Activated T-helper 2 cell treated with anti-CD3 and anti-CD28 coated beads, Interferon-gamma antibody, Interleukin-2, Interleukin-4, amounts not matched to agents 10 μg/mL and 5 μg/mL and 100 μg/mL, durations not matched to agents 14 hours and 24 hours and 36 hours (primary cell): ENCODE measurements around the gene SNCB. TPM values are rescaled to one million over a fixed set of nuclear protein-coding genes. Genes with fewer than 3 reads are reported as not detected.

Experiments
- DNase-seq: peaks from one replicate; pipeline ENCODE4 v3.0.0; 2021; ENCODE audit warnings: low spot score
- H3K27ac Mint-ChIP-seq: one replicate; pipeline ENCODE4 v1.8.0; 2021; ENCODE audit warnings: mixed read lengths
- H3K27me3 Mint-ChIP-seq: one replicate; pipeline ENCODE4 v1.8.0; 2021; ENCODE audit warnings: low read depth, mixed read lengths
- H3K36me3 Mint-ChIP-seq: one replicate; pipeline ENCODE4 v1.8.0; 2021; ENCODE audit warnings: low read depth, mixed read lengths
- H3K4me1 Mint-ChIP-seq: one replicate; pipeline ENCODE4 v1.8.0; 2021; ENCODE audit warnings: low read depth, mixed read lengths
- H3K4me3 Mint-ChIP-seq: one replicate; pipeline ENCODE4 v1.8.0; 2021; ENCODE audit warnings: low read depth, mild to moderate bottlenecking, moderate library complexity, mixed read lengths
- H3K9me3 Mint-ChIP-seq: one replicate; pipeline ENCODE4 v1.8.0; 2021; ENCODE audit warnings: mixed read lengths
- intact Hi-C: fragments of 100-400 bp; cut with micrococcal nuclease; formaldehyde crosslinking; loops from one replicate; pipeline ENCODE4 v1.15.1; 2023
- total RNA-seq: library from RNA; stranded (reverse); gene quantifications from 2 replicates; pipeline ENCODE4 v1.2.3, GENCODE V29; 2022

Gene SNCB
- total RNA-seq, 1 donor from 2014 or later, result not detected

DNA sequence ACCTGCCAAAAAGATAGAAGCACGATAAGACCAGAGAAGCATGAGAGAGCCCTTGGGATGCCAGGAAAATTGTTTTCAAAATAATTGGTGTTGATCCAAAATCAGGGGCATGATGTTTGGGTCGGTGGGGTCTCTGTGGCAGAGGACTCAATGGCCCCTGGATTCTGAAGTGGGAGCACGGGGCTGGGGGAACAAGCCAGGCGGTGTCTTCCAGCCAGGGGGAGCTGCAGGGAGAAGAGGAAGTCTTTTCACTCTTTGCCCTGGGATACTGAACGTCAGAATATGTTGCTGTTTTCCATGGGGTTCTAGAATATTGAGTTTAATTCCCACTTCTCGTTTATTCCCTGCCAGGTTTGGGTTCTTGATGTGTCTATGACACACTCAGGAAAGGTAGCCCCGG is 37.3 kb upstream of the SNCB start:
- no peak for DNase-seq
- Mint-ChIP-seq H3K27me3 (peaks cover 23% of the 10 kb centered on the region), H3K4me3 (no peak overlapping the region), H3K27ac (no peak overlapping the region), H3K4me1 (no peaks in the 10 kb centered on the region), H3K36me3 (no peaks in the 10 kb centered on the region), H3K9me3 (no peaks in the 10 kb centered on the region)
- intact Hi-C loops, result no loop called here

DNA sequence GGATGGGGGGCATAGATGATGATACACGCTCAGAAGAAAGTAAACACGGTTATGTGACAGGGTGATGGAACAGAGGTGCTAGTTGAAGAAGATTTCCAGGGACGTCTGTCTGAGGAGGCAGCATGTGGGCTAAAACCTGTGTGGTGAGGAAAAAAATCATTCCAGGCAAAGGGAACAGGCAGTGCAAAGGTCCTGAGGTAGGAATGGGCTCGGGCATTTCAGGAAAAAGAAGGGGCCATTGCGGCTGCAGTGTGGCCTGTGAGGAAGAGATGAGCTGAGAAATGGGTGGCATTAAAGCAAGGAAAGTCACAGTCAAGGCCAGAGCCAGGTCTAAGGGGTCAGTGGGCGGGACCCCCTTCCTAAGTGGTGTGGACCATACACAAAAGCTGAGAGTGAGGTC is 35.2 kb upstream of the SNCB start:
- peaks cover 21% of the 10 kb centered on the region for H3K27me3 Mint-ChIP-seq
- intact Hi-C loops, result no loop called here
- DNase-seq, result no peak
- no peaks in the 10 kb centered on the region for H3K9me3 Mint-ChIP-seq
- no peak overlapping the region for H3K27ac Mint-ChIP-seq
- H3K4me1 Mint-ChIP-seq, result peaks cover 3% of the 10 kb centered on the region
- H3K36me3 Mint-ChIP-seq, result no peaks in the 10 kb centered on the region
- H3K4me3 Mint-ChIP-seq, result no peak overlapping the region

DNA sequence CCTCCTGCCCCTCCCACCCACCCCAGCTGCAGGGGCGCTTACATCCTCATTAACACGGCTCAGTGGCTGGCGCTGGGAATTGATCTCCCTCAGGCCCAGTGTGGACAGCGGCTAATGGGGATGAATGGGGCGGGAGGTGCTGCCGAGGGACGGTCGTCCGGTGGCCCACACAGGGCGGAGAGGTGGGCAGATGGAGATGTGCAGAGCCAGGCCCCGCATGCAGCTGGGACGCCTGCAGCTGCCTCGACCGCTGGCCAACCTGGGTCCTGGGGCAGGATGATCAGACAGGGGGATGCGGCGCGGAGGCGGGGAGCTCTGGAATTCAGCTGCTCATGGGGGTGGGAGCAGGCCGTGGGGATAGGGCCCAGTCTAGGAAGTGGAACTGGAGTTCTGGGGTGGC is 34.6 kb upstream of the SNCB start:
- DNase-seq, result no peak
- no peaks in the 10 kb centered on the region for H3K9me3 Mint-ChIP-seq
- peaks cover 21% of the 10 kb centered on the region for H3K27me3 Mint-ChIP-seq
- intact Hi-C loops, result loop anchor here (5.0 kb wide), 1 partner anchor 447 kb away; no protein-coding TSS in a partner anchor
- H3K4me3 Mint-ChIP-seq, result no peak overlapping the region
- H3K4me1 Mint-ChIP-seq, result peaks cover 4% of the 10 kb centered on the region
- no peaks in the 10 kb centered on the region for H3K36me3 Mint-ChIP-seq
- no peak overlapping the region for H3K27ac Mint-ChIP-seq

DNA sequence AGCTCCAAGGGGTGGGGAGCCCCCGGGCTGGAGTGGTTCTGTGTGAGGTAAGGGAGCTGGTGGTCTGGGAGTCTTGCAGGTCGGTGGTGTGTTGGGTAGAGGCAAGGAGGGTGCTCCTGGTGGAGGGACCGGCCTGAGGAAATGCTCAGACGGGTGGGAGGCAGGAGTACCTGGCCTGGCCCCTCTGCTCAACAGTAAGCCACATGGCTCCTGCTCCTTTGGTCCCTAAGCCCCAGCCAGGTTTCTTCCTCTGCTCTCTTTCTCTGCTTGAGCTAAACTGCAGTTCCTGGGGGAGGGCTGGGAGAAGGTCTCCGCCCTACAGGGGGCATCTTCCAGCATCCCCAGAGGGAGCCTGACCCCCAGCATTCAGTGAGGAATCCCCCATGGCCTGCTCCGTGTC is 34.1 kb upstream of the SNCB start:
- intact Hi-C loops, result loop anchor here (5.0 kb wide), 1 partner anchor 448 kb away; no protein-coding TSS in a partner anchor

GRCh38 chr5:176663566-176663965 is 33.2 kb upstream of the SNCB start:
- DNase-seq, result no peak
- H3K4me1 Mint-ChIP-seq, result peaks cover 11% of the 10 kb centered on the region
- no peak overlapping the region for H3K27ac Mint-ChIP-seq
- H3K9me3 Mint-ChIP-seq, result no peaks in the 10 kb centered on the region
- intact Hi-C loops, result loop anchor here (5.0 kb wide), 1 partner anchor 449 kb away; no protein-coding TSS in a partner anchor
- no peaks in the 10 kb centered on the region for H3K36me3 Mint-ChIP-seq
- H3K4me3 Mint-ChIP-seq, result no peak overlapping the region
- peaks cover 19% of the 10 kb centered on the region for H3K27me3 Mint-ChIP-seq

More for the DNA sequence above, 34.1 kb upstream of the SNCB start:
- no peaks in the 10 kb centered on the region for H3K36me3 Mint-ChIP-seq
- H3K4me1 Mint-ChIP-seq, result peaks cover 4% of the 10 kb centered on the region
- DNase-seq, result no peak
- H3K9me3 Mint-ChIP-seq, result no peaks in the 10 kb centered on the region
- H3K4me3 Mint-ChIP-seq, result no peak overlapping the region
- peaks cover 21% of the 10 kb centered on the region for H3K27me3 Mint-ChIP-seq
- H3K27ac Mint-ChIP-seq, result no peak overlapping the region

DNA sequence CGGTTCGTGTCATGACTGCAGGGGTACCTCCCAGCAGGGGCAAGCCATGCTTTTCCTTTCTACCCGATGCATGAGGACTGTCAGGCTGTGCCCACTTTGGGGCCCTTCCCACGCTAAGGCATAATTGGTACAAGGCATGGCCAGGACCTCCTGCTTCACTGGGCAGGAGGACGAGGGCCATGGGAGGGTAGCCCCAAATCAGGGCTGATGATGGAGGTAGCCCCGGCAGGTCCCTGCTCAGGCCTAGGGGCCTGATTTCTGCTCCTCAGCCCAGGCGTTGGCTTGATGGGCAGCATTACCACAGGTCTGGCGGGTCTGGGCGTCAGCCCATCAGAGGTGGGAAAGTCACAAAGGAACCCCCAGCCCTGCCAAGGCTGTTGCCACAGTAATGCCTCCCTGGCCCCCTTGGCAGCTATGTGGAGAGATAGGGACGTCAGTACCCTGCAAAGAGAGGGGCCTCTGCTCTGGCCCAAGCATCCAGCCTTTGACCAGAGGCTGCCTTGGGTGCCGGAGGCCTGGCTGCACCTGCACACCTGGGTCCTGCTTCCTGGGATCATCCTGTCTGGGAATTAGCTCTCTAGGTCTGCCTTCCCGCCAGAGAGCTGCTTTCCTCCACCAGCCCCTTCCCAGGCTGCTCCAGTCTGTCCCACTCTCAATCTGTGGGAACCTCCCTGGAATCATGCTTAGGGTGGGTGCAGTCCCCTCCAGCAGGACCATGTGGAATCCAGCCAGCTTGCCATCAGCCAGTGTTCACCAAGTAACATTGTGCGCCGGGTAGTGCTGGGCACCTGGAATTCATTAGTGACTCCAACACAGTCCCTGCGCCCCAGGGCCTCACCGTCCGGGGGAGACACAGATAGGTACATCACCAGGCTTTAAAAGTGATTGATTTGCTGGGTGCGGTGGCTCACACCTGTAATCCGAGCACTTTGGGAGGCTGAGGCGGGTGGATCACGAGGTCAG is 32.3 kb upstream of the SNCB start:
- Mint-ChIP-seq H3K9me3 (no peaks in the 10 kb centered on the region), H3K27me3 (peaks cover 15% of the 10 kb centered on the region), H3K4me1 (peaks cover 19% of the 10 kb centered on the region), H3K36me3 (peaks cover 4% of the 10 kb centered on the region), H3K27ac (no peak overlapping the region), H3K4me3 (no peak overlapping the region)
- intact Hi-C loops, result loop anchor here (5.0 kb wide), 1 partner anchor 450 kb away; no protein-coding TSS in a partner anchor
- no peak for DNase-seq

GRCh38 chr5:176661676-176662075 is 31.3 kb upstream of the SNCB start:
- Mint-ChIP-seq H3K4me3 (no peak overlapping the region), H3K4me1 (peaks cover 19% of the 10 kb centered on the region), H3K36me3 (peaks cover 5% of the 10 kb centered on the region), H3K27ac (no peak overlapping the region), H3K9me3 (no peaks in the 10 kb centered on the region), H3K27me3 (peaks cover 15% of the 10 kb centered on the region)
- DNase-seq, result no peak
- intact Hi-C loops, result loop anchor here (2.0 to 5.0 kb wide), 2 partner anchors 297 to 451 kb away; no protein-coding TSS in a partner anchor

DNA sequence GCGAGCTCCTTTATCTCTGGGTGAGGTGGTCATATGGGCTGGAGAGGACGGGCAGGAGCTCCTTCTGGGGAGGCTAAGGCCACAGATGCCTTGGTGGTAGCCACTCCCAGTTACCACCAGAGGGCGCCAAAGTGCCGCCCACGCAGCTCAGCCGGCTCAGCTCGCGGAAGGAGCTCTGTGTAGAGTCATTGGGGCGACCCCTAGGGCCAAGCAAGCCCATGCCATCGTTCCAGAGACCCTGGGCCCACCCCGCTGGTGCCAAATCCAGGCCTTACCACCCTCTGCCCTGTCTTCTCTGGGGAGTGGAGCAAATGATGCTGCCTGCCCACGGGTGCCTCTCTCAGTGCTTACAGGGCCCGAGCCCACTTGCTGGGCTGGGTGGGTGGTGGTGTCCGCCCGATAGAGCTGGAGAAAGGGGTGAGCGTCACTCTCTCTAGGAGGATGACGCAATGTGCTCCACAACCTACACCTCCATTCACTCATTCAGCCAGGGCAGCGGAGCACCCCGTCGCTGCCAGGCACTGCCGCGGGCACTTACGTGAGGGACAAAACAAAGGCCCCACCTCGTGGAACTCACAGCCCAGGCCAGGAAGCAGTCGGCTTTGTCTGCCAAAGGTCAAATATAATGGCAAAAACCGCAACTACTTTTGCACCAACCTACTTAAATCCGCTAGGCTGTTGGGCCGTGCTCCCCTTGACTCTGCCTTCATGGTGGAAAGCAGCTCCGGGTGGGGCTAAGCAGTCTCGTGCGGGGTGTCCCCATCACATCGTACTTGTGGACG is 30.7 kb upstream of the SNCB start:
- DNase-seq, result peak; percentile 66
- intact Hi-C loops, result loop anchor here (2.0 to 5.0 kb wide), 2 partner anchors 298 to 451 kb away; no protein-coding TSS in a partner anchor

DNA sequence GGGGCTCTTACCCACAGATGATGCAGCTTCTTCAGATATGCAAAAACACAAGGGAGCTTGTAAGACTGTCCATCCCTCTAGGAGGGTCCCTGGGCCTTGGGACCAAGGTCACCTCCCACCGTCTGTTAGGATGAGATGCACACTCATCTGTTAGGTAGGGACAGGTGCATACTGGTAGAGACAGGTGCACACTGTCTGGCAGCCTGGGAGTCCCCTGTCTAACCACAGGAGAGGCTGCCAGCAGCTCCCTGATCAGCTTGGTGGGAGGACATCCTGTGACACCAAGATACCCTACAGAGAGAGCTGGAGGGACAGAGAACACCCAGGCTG is 30.2 kb upstream of the SNCB start:
- Mint-ChIP-seq H3K27me3 (peaks cover 13% of the 10 kb centered on the region), H3K4me3 (no peak overlapping the region), H3K4me1 (peaks cover 19% of the 10 kb centered on the region), H3K36me3 (peaks cover 8% of the 10 kb centered on the region), H3K9me3 (no peaks in the 10 kb centered on the region), H3K27ac (no peak overlapping the region)
- intact Hi-C loops, result loop anchor here (2.0 to 5.0 kb wide), 2 partner anchors 298 to 452 kb away; no protein-coding TSS in a partner anchor
- no peak for DNase-seq

More for the DNA sequence above, 30.7 kb upstream of the SNCB start:
- peaks cover 15% of the 10 kb centered on the region for H3K27me3 Mint-ChIP-seq
- no peak overlapping the region for H3K4me3 Mint-ChIP-seq
- H3K36me3 Mint-ChIP-seq, result peaks cover 8% of the 10 kb centered on the region
- H3K27ac Mint-ChIP-seq, result no peak overlapping the region
- peaks cover 19% of the 10 kb centered on the region for H3K4me1 Mint-ChIP-seq
- no peaks in the 10 kb centered on the region for H3K9me3 Mint-ChIP-seq

DNA sequence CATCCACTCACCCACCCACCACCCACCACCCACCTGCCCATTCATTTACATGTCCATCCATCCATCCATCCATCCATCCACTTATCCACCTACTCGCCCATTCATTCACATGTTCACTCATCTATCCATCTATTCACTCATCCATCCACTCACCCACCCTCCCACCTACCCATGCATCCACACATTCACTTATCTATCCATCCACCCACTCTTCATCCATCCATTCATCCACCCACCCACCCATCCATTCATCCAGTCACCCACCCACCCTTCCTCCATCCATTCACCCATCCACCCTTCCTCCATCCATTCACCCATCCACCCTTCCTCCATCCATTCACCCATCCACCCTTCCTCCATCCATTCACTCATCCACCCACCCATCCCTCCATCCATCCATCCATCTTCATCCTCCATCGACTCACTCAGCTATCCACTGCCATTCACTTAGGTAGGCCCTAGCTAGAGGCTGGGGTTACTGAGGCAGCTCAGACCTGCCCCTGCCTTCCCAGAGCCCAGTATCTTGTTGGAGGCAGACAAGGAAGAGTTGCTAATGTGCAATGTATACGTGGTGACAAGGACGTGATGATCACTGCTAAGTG is 29.6 kb upstream of the SNCB start:
- H3K27ac Mint-ChIP-seq, result no peak overlapping the region

GRCh38 chr5:176659512-176659839 is 29.1 kb upstream of the SNCB start:
- Mint-ChIP-seq H3K9me3 (no peaks in the 10 kb centered on the region), H3K4me1 (peaks cover 19% of the 10 kb centered on the region), H3K27me3 (peaks cover 9% of the 10 kb centered on the region), H3K4me3 (no peak overlapping the region), H3K36me3 (peaks cover 15% of the 10 kb centered on the region), H3K27ac (no peak overlapping the region)
- intact Hi-C loops, result no loop called here
- DNase-seq, result no peak

More for the DNA sequence above, 29.6 kb upstream of the SNCB start:
- H3K9me3 Mint-ChIP-seq, result no peaks in the 10 kb centered on the region
- intact Hi-C loops, result loop anchor here (2.0 to 5.0 kb wide), 2 partner anchors 299 to 452 kb away; no protein-coding TSS in a partner anchor
- peaks cover 14% of the 10 kb centered on the region for H3K36me3 Mint-ChIP-seq
- no peak for DNase-seq
- H3K27me3 Mint-ChIP-seq, result peaks cover 9% of the 10 kb centered on the region
- peaks cover 19% of the 10 kb centered on the region for H3K4me1 Mint-ChIP-seq
- H3K4me3 Mint-ChIP-seq, result no peak overlapping the region

DNA sequence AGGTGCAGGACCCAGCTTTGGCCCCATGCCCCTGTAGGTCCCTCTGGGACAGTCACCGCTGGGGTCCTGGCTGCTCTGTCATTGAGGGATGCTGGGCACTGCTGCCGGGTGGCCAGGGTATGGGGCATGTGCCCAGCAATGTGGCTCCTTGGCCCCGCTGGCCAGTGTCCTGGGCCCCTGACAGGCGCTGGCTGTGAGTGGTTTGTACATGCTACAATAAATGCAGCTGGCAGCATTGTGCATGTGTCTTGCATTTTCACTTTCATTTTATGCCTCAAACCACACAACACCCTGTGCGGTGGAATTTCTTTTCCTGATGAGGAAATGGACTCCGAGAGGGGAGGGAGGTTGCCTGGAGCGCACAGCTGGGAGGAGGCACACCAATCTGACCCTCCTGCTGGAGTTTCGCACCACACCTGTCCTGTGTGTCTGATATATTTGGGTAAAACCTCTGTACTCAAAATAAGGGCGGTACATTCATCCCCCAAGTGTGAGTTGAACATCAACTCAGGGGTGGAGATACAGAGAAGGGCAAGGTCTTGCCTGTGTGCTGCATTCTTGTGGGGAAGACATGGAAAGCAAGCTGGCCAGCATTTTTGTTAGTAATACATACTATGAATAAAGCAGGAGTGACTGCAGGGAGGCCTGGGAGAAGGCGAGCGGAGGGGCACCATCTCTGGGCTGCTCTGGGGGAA is 28.6 kb upstream of the SNCB start:
- H3K4me3 Mint-ChIP-seq, result peak overlapping the region; percentile 31
- peaks cover 15% of the 10 kb centered on the region for H3K36me3 Mint-ChIP-seq
- H3K27ac Mint-ChIP-seq, result no peak overlapping the region
- H3K9me3 Mint-ChIP-seq, result no peaks in the 10 kb centered on the region
- peak; percentile 36 for DNase-seq
- peaks cover 19% of the 10 kb centered on the region for H3K4me1 Mint-ChIP-seq
- intact Hi-C loops, result no loop called here
- peaks cover 5% of the 10 kb centered on the region for H3K27me3 Mint-ChIP-seq
